ENCODE results near the gene PXN. TPM values are rescaled to one million over a fixed set of nuclear protein-coding genes. Genes with fewer than 3 reads are reported as not detected.

The PXN gene
- total RNA-seq, 4 donors from 2014 or later, result 36.3 to 54.0 (median 49.8) TPM

DNA sequence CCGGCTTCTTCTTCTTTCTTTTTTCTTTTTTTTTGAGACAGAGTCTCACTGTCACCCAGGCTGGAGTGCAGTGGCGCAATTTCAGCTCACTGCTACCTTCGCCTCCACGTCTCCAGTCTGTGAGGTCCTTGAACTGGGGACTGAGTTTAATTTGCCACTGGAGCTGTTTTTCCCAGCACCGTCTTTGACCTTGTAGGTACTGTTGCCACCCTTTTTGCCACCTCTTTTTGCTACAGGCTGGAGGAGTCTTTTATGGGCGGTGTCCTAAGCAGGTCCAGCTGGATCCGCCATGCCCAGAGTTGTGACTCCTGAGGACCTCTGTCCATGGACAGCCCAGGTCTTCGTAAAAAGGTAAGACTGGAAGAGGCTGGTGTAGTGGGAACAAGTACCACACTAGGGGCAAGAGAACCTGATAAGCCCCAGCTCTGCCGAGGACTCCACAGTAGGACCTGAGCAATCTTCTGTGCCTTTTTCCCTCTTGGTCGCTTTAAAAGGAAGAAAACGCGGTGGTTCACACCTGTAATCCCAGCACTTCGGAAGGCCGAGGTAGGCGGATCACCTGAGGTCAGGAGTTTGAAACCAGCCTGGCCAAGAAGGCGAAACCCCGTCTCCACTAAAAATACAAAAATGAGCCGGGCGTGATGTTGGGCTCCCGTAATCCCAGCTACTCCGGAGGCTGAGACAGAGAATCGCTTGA, 25.2 kb upstream of the PXN start:
- intact Hi-C loops (cut with DNase I; ENCODE audit: low total_unique reads), result no loop called here
- WGBS, 2 donors, result 17 to 24% methylated on average over 22 of the region's 22 CpGs
- peak; percentile 34 to 86 for DNase-seq (ENCODE audit: low spot score in 2 of 2)
- TF ChIP-seq, protein P1, sequence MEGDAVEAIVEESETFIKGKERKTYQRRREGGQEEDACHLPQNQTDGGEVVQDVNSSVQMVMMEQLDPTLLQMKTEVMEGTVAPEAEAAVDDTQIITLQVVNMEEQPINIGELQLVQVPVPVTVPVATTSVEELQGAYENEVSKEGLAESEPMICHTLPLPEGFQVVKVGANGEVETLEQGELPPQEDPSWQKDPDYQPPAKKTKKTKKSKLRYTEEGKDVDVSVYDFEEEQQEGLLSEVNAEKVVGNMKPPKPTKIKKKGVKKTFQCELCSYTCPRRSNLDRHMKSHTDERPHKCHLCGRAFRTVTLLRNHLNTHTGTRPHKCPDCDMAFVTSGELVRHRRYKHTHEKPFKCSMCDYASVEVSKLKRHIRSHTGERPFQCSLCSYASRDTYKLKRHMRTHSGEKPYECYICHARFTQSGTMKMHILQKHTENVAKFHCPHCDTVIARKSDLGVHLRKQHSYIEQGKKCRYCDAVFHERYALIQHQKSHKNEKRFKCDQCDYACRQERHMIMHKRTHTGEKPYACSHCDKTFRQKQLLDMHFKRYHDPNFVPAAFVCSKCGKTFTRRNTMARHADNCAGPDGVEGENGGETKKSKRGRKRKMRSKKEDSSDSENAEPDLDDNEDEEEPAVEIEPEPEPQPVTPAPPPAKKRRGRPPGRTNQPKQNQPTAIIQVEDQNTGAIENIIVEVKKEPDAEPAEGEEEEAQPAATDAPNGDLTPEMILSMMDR (IDR thresholded peaks at IDR 0.05), result no peak
- TF ChIP-seq POLR2A (IDR thresholded peaks at IDR 0.05), result no peak
- H3K4me3 ChIP-seq (ENCODE audit: low read depth, poor library complexity, severe bottlenecking), result no peak overlapping the region

DNA sequence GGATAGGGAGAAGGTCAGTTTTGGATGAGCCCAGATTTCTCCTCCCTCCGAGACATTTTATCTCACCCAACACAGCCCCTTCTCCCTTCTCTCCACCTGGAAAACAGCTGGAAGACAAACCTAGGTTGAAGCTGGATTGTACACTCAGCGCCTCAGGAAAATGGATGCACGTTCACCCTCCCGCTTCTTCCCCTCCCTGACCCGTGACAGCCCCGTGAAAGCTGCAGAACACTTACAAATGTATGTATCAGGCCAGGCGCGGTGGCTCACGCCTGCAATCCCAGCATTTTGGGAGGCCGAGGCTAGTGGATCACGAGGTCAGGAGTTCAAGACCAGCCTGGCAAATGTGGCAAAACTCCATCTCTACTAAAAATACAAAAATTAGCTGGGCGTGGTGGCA, 22.0 kb upstream of the PXN start:
- TF ChIP-seq, protein P1 (IDR thresholded peaks at IDR 0.05), result no peak
- no peak for TF ChIP-seq POLR2A (IDR thresholded peaks at IDR 0.05)
- no peak for DNase-seq (ENCODE audit: low spot score in 2 of 2)
- H3K4me3 ChIP-seq (ENCODE audit: low read depth, poor library complexity, severe bottlenecking), result no peak overlapping the region
- intact Hi-C loops (cut with DNase I; ENCODE audit: low total_unique reads), result no loop called here
- 73 to 83% methylated on average over 12 of the region's 12 CpGs for WGBS, 2 donors

- intact Hi-C loops (cut with DNase I; ENCODE audit: low total_unique reads), result no loop called here
- no peak overlapping the region for H3K4me3 ChIP-seq (ENCODE audit: low read depth, poor library complexity, severe bottlenecking)
- TF ChIP-seq, protein P1 (IDR thresholded peaks at IDR 0.05), result no peak
- TF ChIP-seq POLR2A (IDR thresholded peaks at IDR 0.05), result no peak
- WGBS, 2 donors, result 53 to 58% methylated on average over 7 of the region's 7 CpGs
- no peak for DNase-seq (ENCODE audit: low spot score in 2 of 2)
These were observed 21.4 kb upstream of the PXN start for GRCh38 chr12:120286768-120287490.

DNA sequence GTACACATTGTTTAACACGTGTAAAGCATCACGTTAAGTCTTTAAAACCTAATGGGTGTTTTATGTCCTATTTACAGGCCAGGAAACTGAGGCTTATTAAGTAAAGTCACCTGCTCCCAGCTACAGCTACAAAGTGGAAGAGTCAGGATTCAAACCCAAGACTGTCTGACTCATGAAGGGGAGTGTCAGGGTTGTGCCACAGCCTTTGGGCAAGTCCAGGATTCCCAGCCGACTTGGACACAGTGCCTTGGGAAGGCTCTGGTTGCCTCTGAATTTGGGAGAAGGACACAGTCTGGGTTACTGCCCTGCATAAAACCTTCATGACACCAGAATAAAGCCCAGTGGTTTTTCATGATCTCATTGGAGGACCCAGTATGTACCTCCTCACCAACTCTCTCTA, 18.9 kb upstream of the PXN start:
- no peak for DNase-seq (ENCODE audit: low spot score in 2 of 2)
- no peak for TF ChIP-seq POLR2A (IDR thresholded peaks at IDR 0.05)
- TF ChIP-seq, protein P1 (IDR thresholded peaks at IDR 0.05), result no peak
- intact Hi-C loops (cut with DNase I; ENCODE audit: low total_unique reads), result no loop called here
- no peak overlapping the region for H3K4me3 ChIP-seq (ENCODE audit: low read depth, poor library complexity, severe bottlenecking)
- WGBS, 2 donors, result 74 to 89% methylated on average over 2 to 3 of the region's 3 CpGs

- intact Hi-C loops (cut with DNase I; ENCODE audit: low total_unique reads), result no loop called here
- DNase-seq (ENCODE audit: low spot score in 2 of 2), result no peak
- 69 to 78% methylated on average over 7 of the region's 7 CpGs for WGBS, 2 donors
- H3K4me3 ChIP-seq (ENCODE audit: low read depth, poor library complexity, severe bottlenecking), result no peak overlapping the region
- no peak for TF ChIP-seq POLR2A (IDR thresholded peaks at IDR 0.05)
- TF ChIP-seq, protein P1 (IDR thresholded peaks at IDR 0.05), result no peak
These were observed 17.8 kb upstream of the PXN start for GRCh38 chr12:120283318-120283717.
